ENCODE measurements around the gene ELMO1. TPM values are rescaled to one million over a fixed set of nuclear protein-coding genes. Genes with fewer than 3 reads are reported as not detected.

ELMO1 gene
- total RNA-seq, 2 donors from 2014 or later: 160 to 169 TPM

DNA sequence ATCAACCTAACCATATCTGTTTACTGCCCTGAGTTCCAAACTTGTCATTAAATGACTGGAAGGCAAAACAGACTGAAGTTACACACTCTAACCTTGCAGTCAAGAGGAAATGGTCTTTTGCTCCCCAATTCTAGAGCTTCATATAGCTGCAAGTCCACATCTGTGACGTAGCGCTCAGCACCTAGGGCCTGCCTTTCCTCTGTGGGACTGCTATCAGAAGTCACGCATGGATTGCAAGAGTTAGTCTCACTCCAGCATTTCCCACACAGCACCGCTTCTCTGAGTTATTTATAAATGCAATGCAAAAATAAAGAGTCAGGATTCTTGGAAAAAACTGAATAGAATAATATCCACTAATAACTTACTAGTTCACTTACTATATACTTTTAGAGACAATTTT, 96.9 kb downstream of the ELMO1 start:
- H3K27me3 Mint-ChIP-seq: no peaks in the 10 kb centered on the region
- no peak overlapping the region for H3K4me3 Mint-ChIP-seq

DNA sequence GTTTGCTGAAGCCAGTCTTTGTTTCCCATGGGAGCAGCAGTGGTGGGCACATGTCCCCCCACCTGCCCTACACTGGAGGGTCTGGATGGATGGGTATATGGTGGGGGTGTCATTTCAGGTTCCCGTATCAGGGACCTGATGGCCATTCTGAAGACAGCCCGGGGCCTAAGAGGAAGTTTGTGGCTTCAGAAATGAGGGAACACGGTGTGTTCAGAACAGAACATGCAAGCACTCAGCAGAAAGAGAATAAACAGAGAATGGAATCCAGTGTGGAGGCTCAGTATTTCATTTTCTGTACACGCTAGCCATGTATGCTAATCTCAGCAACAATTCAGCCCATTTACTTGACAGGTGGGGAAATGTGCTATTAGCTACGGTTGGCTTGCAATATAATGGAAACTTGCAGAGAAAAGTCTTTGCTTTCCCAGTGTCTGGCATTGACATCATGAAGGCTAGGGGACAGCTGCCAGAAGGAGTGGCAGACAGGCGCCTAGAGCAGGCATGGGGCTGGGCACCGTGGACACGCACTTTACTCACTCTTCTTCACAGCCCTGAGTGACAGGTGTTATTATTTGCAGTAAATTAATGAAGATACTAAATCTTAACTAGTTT, 98.6 kb downstream of the ELMO1 start:
- H3K27ac Mint-ChIP-seq: peak overlapping the region; percentile 62
- no peaks in the 10 kb centered on the region for H3K27me3 Mint-ChIP-seq
- DNase-seq (no peak), ATAC-seq (no peak)
- peaks cover 44% of the 10 kb centered on the region for H3K4me1 Mint-ChIP-seq
- H3K9me3 ChIP-seq (ENCODE audit: control insufficient read depth, low read length, poor library complexity, severe bottlenecking): no peaks in the 10 kb centered on the region
- no peak overlapping the region for H3K4me3 Mint-ChIP-seq
- no peaks in the 10 kb centered on the region for H3K36me3 Mint-ChIP-seq (ENCODE audit: low read depth)

More for the DNA sequence above, 96.9 kb downstream of the ELMO1 start:
- ATAC-seq (no peak), DNase-seq (no peak)
- H3K9me3 ChIP-seq (ENCODE audit: control insufficient read depth, low read length, poor library complexity, severe bottlenecking): no peaks in the 10 kb centered on the region
- Mint-ChIP-seq H3K4me1 (peaks cover 51% of the 10 kb centered on the region), H3K27ac (no peak overlapping the region), H3K36me3 (ENCODE audit: low read depth) (no peaks in the 10 kb centered on the region)

DNA sequence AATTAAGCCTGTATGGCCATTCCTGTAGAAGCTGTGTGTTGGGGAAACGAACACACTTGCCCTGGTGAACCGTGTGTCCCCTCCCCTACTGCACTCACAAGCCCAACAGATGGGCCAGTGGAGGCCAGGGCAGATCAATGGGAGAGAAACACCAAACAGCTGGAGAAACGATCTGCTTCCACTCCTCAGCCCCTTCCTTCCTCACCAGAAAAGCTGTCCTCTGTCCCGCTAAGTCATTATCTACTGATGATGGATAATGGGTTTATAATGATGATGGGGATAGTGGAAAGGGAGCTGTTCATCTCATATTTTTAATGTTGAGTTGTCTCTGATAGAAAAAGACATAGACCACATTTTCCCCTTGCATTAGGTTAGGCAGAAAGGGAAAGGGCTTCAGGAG, 99.7 kb downstream of the ELMO1 start:
- H3K4me1 Mint-ChIP-seq: peaks cover 39% of the 10 kb centered on the region
- no peak for ATAC-seq
- H3K27ac Mint-ChIP-seq: peak overlapping the region; percentile 62
- DNase-seq: no peak
- H3K36me3 Mint-ChIP-seq (ENCODE audit: low read depth): no peaks in the 10 kb centered on the region
- H3K9me3 ChIP-seq (ENCODE audit: control insufficient read depth, low read length, poor library complexity, severe bottlenecking): no peaks in the 10 kb centered on the region
- no peaks in the 10 kb centered on the region for H3K27me3 Mint-ChIP-seq
- H3K4me3 Mint-ChIP-seq: no peak overlapping the region

DNA sequence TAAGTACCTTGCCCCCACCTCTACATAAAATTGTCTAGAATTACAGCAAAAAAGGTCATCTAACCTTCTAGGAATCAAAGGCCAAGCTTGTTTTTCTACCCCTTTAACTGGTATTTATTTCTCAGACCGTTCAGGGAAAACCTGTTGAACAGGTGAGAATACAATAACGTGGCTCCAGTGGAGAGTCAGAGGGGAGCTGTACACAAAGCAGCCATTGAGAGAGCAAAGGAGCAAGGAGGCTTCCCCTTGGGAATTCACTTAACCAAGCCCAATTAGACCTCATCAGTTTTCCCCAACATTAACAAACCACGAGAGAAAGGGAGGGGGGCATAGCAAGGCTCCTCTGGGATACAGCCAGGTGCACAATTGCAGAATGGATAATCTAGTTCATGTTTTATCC, 101.9 kb downstream of the ELMO1 start:
- DNase-seq: no peak
- no peaks in the 10 kb centered on the region for H3K27me3 Mint-ChIP-seq
- peak overlapping the region; percentile 41 for H3K27ac Mint-ChIP-seq
- ATAC-seq: no peak
- H3K36me3 Mint-ChIP-seq (ENCODE audit: low read depth): no peaks in the 10 kb centered on the region
- H3K4me1 Mint-ChIP-seq: peaks cover 36% of the 10 kb centered on the region
- no peaks in the 10 kb centered on the region for H3K9me3 ChIP-seq (ENCODE audit: control insufficient read depth, low read length, poor library complexity, severe bottlenecking)
- H3K4me3 Mint-ChIP-seq: no peak overlapping the region

DNA sequence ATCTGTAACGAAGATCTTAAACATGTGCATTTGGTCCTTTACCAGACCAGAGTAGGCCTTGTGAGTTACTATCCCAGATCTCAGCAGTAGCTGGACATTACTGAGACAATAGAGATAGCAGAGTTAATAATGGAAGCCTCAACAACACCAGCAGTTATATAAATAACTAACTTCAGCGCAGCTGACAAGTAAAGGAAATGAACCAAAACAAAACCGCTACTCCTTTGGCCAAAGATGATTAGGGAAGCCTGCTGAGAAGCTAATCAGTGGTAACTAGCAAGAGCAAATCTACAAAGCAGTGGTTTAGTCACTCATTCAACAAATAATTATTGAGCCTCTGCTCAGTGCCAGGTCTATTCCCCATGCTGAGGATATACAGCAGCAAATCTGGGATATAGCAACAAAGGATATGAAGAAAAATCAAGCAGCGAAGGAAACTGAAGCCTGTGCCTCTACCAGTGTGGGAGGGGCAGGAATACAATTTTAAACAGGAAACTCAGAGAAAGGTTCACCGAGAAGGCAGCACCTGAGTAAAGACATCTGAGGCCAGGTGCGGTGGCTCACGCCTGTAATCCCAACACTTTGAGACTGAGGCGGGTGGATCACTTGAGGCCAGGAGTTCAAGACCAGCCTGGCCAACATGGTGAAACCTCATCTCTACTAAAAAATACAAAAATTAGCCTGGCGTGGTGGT, 103.6 kb downstream of the ELMO1 start:
- ATAC-seq: no peak
- no peak for DNase-seq
- Mint-ChIP-seq H3K36me3 (ENCODE audit: low read depth) (peaks cover 2% of the 10 kb centered on the region), H3K27me3 (no peaks in the 10 kb centered on the region), H3K27ac (peak overlapping the region; percentile 99), H3K4me3 (peak overlapping the region; percentile 78), H3K4me1 (peaks cover 38% of the 10 kb centered on the region)
- H3K9me3 ChIP-seq (ENCODE audit: control insufficient read depth, low read length, poor library complexity, severe bottlenecking): no peaks in the 10 kb centered on the region

DNA sequence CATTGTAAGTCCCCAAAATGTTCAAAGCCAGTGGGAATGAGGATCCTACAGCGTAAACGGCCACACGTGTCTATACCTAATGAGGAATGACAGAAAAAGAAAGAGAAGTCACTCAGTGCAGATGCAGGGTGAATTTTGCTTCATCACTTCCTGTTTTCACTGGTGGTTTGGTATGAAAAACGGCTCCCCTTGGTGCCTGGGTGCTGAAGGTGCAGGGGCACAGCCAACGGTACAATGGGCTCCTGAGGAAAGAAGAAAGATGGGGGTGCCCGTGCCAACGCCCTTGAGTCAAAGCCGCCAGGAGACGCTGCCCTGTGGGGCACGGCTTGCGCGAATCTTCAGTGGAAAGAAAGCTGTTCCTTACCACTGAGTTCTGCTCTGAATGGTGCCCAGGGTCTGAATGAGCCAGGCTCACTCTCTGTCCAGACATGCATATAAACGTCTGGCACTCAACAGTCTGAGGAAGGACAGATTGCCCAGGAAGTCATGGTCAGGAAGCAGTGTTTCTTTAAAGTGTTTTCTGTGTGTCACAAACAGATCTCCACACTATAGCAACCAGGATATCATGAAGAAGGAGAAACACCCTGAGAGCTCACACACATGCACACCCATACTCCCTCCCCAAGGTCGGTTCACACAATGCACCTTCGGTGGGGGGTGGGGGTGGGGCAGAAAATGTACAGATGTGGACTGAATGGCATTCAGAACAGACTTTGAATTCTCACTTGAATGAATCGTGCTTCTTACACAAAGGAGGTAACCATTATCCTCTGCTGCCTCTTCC, 105.8 kb downstream of the ELMO1 start:
- DNase-seq: peak; percentile 45 to 53 (median 46)
- Mint-ChIP-seq H3K36me3 (ENCODE audit: low read depth) (peaks cover 5% of the 10 kb centered on the region), H3K4me1 (peaks cover 45% of the 10 kb centered on the region), H3K27ac (peak overlapping the region; percentile 99), H3K27me3 (no peaks in the 10 kb centered on the region), H3K4me3 (peak overlapping the region; percentile 96)
- no peaks in the 10 kb centered on the region for H3K9me3 ChIP-seq (ENCODE audit: control insufficient read depth, low read length, poor library complexity, severe bottlenecking)
- ATAC-seq: peak; percentile 88

DNA sequence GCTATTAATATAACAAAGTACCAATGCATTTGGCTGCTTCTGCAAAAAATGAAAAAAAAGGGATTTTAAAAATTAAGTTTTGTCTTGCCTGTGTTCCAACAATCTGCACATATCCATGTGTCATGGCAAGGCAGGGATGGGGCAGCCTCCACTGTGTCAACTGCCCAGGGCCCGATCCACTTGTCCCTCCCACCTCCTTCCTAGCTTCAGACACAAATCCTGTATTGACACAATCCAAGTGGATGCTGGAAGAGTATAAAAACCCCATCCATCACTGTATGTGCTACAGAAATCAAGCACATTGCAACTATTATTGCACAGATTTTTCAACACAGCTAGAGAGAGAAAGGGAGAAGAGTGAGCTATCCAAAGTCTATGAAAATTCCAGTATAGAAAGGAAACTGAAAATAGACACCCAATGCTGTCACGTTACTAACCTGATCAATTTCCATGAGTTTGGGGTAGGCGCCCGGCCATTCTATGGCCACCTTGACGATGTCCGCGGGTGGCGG, 106.4 kb downstream of the ELMO1 start:
- Mint-ChIP-seq H3K4me1 (peaks cover 49% of the 10 kb centered on the region), H3K36me3 (ENCODE audit: low read depth) (peaks cover 5% of the 10 kb centered on the region), H3K27me3 (no peaks in the 10 kb centered on the region), H3K27ac (peak overlapping the region; percentile 99), H3K4me3 (peak overlapping the region; percentile 96)
- H3K9me3 ChIP-seq (ENCODE audit: control insufficient read depth, low read length, poor library complexity, severe bottlenecking): no peaks in the 10 kb centered on the region
- DNase-seq (no peak), ATAC-seq (peak; percentile 16)

DNA sequence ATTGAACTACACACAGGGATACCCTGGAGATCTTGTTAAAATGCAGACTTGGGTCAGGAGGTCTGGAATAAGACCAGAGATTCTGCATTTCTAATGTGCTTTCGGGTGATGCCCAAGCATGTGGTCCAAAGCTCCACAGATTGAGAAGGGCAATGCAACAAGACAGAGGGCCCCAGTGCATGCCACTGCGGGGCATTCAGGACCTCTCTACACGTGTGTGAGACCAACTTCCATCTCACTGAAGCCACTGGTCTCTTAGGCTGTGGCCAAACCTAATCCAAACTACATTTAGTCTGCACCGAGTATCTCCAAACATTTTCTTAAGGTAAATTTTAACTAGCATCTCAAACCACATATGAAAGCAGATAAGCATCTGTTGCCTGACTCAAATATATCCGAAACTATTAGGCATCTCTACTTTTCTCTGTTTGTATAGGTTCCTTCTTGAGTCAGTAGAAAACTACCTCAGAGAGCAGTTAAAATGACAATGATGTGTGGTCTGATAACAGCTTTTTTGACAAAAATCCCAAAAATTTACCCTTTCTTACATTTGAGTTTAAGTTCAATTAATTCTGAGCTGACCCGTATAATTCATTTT, 107.5 kb downstream of the ELMO1 start:
- no peak for DNase-seq
- no peaks in the 10 kb centered on the region for H3K9me3 ChIP-seq (ENCODE audit: control insufficient read depth, low read length, poor library complexity, severe bottlenecking)
- no peaks in the 10 kb centered on the region for H3K27me3 Mint-ChIP-seq

DNA sequence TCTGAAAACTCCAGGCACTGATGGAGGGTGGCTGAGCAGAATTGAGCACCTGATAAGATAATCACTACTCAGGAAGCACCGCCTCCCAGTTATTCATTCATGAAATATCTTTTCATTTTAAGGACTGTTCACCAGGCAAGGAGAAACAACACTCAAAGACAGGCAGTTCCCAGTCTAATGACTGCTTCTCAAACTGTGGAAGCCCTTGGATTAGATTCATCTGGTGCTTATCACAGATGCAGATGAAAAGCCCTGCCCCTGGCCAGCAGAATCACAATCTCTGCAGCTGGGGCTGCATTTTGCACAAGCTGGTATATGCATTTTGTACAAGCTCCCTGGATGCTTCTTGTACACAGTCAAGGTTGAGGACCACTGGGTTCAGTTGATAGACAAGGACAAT, 109.7 kb downstream of the ELMO1 start:
- peaks cover 11% of the 10 kb centered on the region for H3K36me3 Mint-ChIP-seq (ENCODE audit: low read depth)
- no peak for DNase-seq

More for the DNA sequence above, 107.5 kb downstream of the ELMO1 start:
- Mint-ChIP-seq H3K27ac (peak overlapping the region; percentile 99), H3K4me3 (peak overlapping the region; percentile 82), H3K36me3 (ENCODE audit: low read depth) (peaks cover 8% of the 10 kb centered on the region), H3K4me1 (peaks cover 54% of the 10 kb centered on the region)
- no peak for ATAC-seq

DNA sequence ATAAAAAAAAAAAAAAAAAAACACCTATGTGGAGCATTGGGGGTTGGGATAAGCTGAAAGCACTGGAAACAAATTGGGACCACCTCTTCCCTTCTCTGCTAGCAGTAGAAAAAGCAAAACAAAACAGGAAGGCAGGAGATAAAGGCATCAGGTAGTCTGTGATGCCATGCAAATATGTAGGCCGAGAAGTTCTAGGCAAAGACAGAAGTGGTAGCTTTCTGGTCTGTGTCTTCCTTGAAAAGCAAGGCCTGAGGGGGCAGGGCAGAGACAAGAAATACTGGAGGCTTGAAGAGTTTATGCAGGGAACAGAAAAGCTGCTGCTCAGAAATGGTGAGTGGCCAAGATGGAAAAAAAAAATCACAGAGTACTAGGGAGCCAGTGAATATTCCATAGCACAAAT, 111.1 kb downstream of the ELMO1 start:
- ATAC-seq (no peak), DNase-seq (no peak)
- Mint-ChIP-seq H3K27me3 (no peaks in the 10 kb centered on the region), H3K4me3 (peak overlapping the region; percentile 55), H3K4me1 (peaks cover 51% of the 10 kb centered on the region), H3K36me3 (ENCODE audit: low read depth) (peaks cover 17% of the 10 kb centered on the region), H3K27ac (peak overlapping the region; percentile 72)
- no peaks in the 10 kb centered on the region for H3K9me3 ChIP-seq (ENCODE audit: control insufficient read depth, low read length, poor library complexity, severe bottlenecking)

More for the DNA sequence above, 109.7 kb downstream of the ELMO1 start:
- H3K27ac Mint-ChIP-seq: peak overlapping the region; percentile 99
- H3K9me3 ChIP-seq (ENCODE audit: control insufficient read depth, low read length, poor library complexity, severe bottlenecking): no peaks in the 10 kb centered on the region
- no peak for ATAC-seq
- no peaks in the 10 kb centered on the region for H3K27me3 Mint-ChIP-seq
- H3K4me1 Mint-ChIP-seq: peaks cover 50% of the 10 kb centered on the region
- no peak overlapping the region for H3K4me3 Mint-ChIP-seq

DNA sequence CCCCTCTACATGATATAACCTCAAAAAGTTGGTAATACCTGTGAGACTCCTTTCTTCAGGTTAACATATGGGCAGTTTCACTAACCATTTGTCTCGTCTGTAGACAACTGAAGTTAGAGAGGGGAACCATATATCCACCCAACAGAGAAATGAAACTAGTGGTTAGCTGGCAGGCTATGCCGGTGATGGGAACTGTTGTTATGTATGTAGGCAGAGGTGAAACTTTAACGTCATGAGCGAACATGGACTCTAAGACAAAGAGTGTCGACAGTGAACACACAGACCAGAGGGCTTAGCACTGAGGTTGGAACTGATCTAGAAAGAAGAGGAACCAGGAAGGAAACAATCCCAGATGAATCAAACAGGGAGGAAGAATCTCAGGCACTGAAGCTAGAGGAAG, 112.4 kb downstream of the ELMO1 start:
- ATAC-seq: peak; percentile 83
- no peaks in the 10 kb centered on the region for H3K27me3 Mint-ChIP-seq
- peak overlapping the region; percentile 54 for H3K4me3 Mint-ChIP-seq
- H3K9me3 ChIP-seq (ENCODE audit: control insufficient read depth, low read length, poor library complexity, severe bottlenecking): no peaks in the 10 kb centered on the region
- DNase-seq: no peak
- H3K36me3 Mint-ChIP-seq (ENCODE audit: low read depth): peaks cover 21% of the 10 kb centered on the region
- peak overlapping the region; percentile 72 for H3K27ac Mint-ChIP-seq
- peaks cover 46% of the 10 kb centered on the region for H3K4me1 Mint-ChIP-seq

DNA sequence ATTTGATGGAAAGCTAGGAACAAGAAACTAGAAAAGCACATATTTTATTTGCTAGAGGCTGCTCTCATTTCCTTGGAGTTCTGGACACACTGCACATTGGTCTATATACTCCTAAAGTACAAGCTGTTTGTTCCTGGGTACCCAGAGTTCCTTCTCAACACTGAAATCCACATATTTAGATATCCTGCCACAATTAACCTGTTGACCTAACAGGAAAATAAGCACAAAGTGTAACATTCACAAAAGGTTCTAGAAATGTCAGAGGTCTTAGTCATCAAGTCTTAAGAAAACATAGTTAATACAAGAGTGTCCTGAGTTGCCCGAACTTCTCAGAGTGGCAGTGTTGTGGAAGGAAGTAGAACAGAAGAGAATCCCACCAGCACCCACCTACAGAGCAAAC, 115.6 kb downstream of the ELMO1 start:
- DNase-seq (no peak), ATAC-seq (no peak)
- no peaks in the 10 kb centered on the region for H3K9me3 ChIP-seq (ENCODE audit: control insufficient read depth, low read length, poor library complexity, severe bottlenecking)
- Mint-ChIP-seq H3K27ac (peak overlapping the region; percentile 46), H3K4me1 (peaks cover 47% of the 10 kb centered on the region), H3K4me3 (peak overlapping the region; percentile 26), H3K27me3 (no peaks in the 10 kb centered on the region), H3K36me3 (ENCODE audit: low read depth) (peaks cover 23% of the 10 kb centered on the region)

Data from T-helper 17 cell (primary cell).